Ascending aorta (tissue), 2 donors: ENCODE measurements around the gene PRRC2A. TPM values are rescaled to one million over a fixed set of nuclear protein-coding genes. Genes with fewer than 3 reads are reported as not detected.
A peak's percentile ranks its signal among the peaks of the same experiment; 100 is the strongest.

Experiments
- DNase-seq, 2 donors: peaks; one replicate each; pipeline ENCODE4 v3.0.0-alpha.2; 2019; ENCODE audit warnings: low spot score in 2 of 2
- H3K27ac ChIP-seq, 2 donors: fragments of 200-600 bp; sonication (generic); one replicate each; pipeline ENCODE4 v1.5.1; 2016 to 2017; ENCODE audit warnings: mild to moderate bottlenecking in 1 of 2
- H3K27me3 ChIP-seq: fragments of 200-600 bp; sonication (generic); one replicate; pipeline ENCODE4 v1.5.1; 2017
- H3K36me3 ChIP-seq, 2 donors: fragments of 200-600 bp; sonication (generic); one replicate each; pipeline ENCODE4 v1.5.1; 2016
- H3K4me1 ChIP-seq, 2 donors: fragments of 200-600 bp; sonication (generic); one replicate each; pipeline ENCODE4 v1.5.1; 2016 to 2017; ENCODE audit warnings: mild to moderate bottlenecking in 1 of 2
- H3K4me3 ChIP-seq, 2 donors: fragments of 200-600 bp; sonication (generic); one replicate each; pipeline ENCODE4 v1.5.1; 2016 to 2017; ENCODE audit warnings: mild to moderate bottlenecking in 1 of 2
- H3K9me3 ChIP-seq, 2 donors: fragments of 200-600 bp; sonication (generic); one replicate each; pipeline ENCODE4 v1.5.1; 2016
- intact Hi-C: fragments of 100-400 bp; cut with DNase I; formaldehyde crosslinking; loops from one replicate; pipeline ENCODE4 v1.15.1; 2023
- total RNA-seq: library from RNA; depleted of rRNA; stranded (reverse); fragments of >200 nt; gene quantifications from one replicate; pipeline ENCODE4 v1.1.0, GENCODE V29; 2016
- TF ChIP-seq, protein P1 (sequence below), 3 experiments: fragments of 200-600 bp in 2 of 3; fragments of 450-650 bp in 1 of 3; sonication (generic) in 2 of 3; IDR thresholded peaks; one replicate each; pipeline ENCODE4 v1.5.1; 2016 to 2019; ENCODE audit warnings: antibody characterized with exemption in 3 of 3, mild to moderate bottlenecking in 1 of 3, moderate library complexity in 1 of 3

Gene PRRC2A
- total RNA-seq, 1 donor from 2014 or later = 171 TPM

DNA sequence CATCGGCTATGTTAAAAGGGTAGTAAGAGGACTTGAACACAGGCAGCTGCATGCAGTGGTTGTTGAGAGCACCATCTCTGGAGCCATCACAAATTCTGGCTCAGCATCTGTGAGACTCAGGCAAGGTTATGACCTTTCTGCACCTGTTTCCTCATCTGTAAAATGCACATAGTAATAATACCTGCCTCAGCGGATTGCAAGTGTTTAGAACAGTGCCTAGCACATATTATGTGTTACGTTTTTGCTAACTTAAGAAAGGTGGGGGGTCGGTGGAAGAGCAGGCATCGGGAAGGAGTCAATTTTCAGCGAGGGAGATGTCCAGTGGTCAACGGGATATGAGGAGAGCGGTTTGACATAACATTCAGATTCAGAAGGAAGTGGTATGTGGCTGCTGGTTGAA is 57.4 kb downstream of the PRRC2A start:
- intact Hi-C loops = no loop called here
- Histone ChIP-seq H3K27me3 (no peaks in the 10 kb centered on the region), H3K36me3 (peaks cover 4 to 8% of the 10 kb centered on the region in 2 donors), H3K27ac (no peak overlapping the region), H3K4me1 (peaks cover 2 to 5% of the 10 kb centered on the region in 2 donors), H3K9me3 (no peaks in the 10 kb centered on the region), H3K4me3 (no peak overlapping the region)
- no peak for DNase-seq
- TF ChIP-seq, protein P1, sequence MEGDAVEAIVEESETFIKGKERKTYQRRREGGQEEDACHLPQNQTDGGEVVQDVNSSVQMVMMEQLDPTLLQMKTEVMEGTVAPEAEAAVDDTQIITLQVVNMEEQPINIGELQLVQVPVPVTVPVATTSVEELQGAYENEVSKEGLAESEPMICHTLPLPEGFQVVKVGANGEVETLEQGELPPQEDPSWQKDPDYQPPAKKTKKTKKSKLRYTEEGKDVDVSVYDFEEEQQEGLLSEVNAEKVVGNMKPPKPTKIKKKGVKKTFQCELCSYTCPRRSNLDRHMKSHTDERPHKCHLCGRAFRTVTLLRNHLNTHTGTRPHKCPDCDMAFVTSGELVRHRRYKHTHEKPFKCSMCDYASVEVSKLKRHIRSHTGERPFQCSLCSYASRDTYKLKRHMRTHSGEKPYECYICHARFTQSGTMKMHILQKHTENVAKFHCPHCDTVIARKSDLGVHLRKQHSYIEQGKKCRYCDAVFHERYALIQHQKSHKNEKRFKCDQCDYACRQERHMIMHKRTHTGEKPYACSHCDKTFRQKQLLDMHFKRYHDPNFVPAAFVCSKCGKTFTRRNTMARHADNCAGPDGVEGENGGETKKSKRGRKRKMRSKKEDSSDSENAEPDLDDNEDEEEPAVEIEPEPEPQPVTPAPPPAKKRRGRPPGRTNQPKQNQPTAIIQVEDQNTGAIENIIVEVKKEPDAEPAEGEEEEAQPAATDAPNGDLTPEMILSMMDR (IDR thresholded peaks at IDR 0.05) = no peak

DNA sequence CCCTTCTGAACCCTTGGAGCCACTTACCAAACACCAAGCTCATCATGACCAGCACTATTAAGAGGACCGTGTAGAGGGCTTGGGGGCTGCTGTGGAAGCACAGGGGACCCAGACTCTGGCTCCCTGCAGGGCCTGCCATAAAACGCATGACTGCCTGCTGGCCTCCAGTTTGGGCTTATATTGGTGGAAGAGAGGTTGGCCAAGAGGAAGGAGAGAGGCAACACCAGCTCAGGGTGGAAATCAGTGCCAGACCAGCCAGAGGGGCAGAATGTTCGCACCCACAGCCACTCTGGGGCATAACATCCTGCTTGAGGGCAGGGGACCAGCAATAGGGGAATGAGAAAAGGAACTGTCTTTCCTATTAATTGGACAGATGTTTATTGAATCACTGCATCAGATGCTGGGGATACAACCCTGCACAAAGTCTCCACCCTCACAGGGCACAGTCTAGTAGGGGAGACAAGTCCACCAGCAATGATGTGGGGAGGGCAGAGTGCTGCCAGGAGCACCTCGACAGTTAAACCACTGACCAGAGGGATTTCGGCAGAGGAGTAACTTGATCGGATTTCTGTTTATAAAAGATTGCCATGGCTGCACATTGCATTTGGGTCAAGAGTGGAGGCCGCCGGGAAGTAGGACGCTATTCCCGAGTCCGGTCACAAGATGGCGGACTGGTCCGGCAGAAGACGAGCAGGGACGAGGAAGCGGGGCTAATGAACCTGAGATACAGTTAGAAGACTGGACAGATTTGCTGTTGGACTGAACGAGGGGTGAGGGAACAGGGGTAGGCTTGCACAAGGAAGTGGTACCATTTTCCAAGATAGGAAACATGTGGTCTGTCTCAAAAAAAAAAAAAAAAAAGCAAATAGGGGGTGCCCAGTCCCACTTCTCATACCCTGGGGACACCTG is 60.0 kb downstream of the PRRC2A start, which contains the start of gene LY6G5C:
TSS of gene LY6G5C (minus strand) at position 842 of the 909 bp plus-strand sequence. CDS start at position 148, 694 bp downstream.
- intact Hi-C loops = loop anchor here (1.0 to 5.0 kb wide), 5 partner anchors 48 to 272 kb away; partner anchors contain the start of genes DDAH2 and NEU1
- H3K4me3 ChIP-seq = peak within 1 kb of the TSS; percentile 62 to 86
- peaks cover 0 to 2% of the 10 kb centered on the region in 2 donors for H3K36me3 ChIP-seq
- H3K27ac ChIP-seq = peak within 1 kb of the TSS; percentile 62 to 64
- no peaks in the 10 kb centered on the region for H3K27me3 ChIP-seq
- peaks cover 2 to 5% of the 10 kb centered on the region in 2 donors for H3K4me1 ChIP-seq
- TF ChIP-seq, protein P1 (IDR thresholded peaks at IDR 0.05) = peak; percentile 81 to 83 (median 82)
- DNase-seq = peak; percentile 47 to 91
- no peaks in the 10 kb centered on the region for H3K9me3 ChIP-seq

DNA sequence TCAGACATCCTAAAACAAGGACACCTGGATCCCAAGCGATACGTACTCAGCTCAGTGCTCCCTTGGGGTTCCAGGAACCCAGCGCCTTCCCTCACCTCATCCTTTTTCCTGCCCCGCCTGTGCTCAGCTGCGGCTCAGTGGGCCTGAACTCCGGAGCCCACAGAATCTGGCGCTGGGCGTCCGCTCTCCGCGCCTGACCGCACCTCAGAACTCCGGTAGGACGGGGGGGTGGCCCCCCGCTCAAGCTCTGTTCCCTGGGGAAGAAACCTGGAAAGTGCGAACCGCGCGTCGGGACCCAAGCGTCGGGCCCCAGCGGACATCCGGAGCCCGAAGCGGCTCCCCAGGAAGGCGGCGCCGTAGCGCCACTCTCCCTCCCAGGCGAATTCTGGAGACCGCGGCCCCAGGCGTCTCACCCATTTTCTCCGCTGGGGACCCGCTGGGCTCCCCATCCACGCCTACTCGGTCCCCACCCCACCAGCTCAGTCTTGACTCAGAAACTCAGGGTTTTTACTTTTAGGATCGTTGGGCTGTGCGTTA is 60.7 kb downstream of the PRRC2A start:
- intact Hi-C loops = loop anchor here (2.0 to 5.0 kb wide), 4 partner anchors 48 to 271 kb away; partner anchors contain the start of genes DDAH2 and NEU1
- no peak for DNase-seq
- TF ChIP-seq, protein P1 (IDR thresholded peaks at IDR 0.05) = peak in 2 of 3 experiments; percentile 19 to 24
- peak overlapping the region; percentile 62 to 86 for H3K4me3 ChIP-seq
- H3K4me1 ChIP-seq = peaks cover 2 to 5% of the 10 kb centered on the region in 2 donors
- H3K36me3 ChIP-seq = peaks cover 0 to 4% of the 10 kb centered on the region in 2 donors
- H3K27ac ChIP-seq = peak overlapping the region; percentile 62 to 64
- H3K9me3 ChIP-seq = no peaks in the 10 kb centered on the region
- H3K27me3 ChIP-seq = no peaks in the 10 kb centered on the region

DNA sequence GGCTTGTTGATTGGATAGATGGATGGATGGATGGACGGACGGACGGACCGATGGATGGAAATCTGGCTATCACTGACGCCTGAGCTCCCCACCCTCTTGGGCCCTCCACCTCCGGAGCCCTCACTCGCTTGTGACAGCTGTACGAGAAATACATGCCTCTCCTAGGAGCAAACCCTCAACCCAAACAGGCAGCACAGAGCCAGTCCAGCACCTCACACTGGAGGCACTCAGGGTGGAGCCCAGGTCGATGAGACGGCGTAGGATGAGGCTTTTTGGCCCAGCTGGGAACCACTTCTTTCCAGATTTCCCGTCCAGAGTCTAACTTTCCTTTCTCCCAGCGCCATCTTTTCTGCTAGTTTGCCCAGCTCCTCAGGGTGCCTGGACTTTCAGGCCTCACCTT is 63.1 kb downstream of the PRRC2A start:
- Histone ChIP-seq H3K4me3 (no peak overlapping the region), H3K36me3 (peaks cover 18 to 28% of the 10 kb centered on the region in 2 donors), H3K4me1 (peaks cover 2 to 5% of the 10 kb centered on the region in 2 donors), H3K9me3 (no peaks in the 10 kb centered on the region), H3K27ac (no peak overlapping the region), H3K27me3 (no peaks in the 10 kb centered on the region)
- no peak for DNase-seq
- TF ChIP-seq, protein P1 (IDR thresholded peaks at IDR 0.05) = no peak
- intact Hi-C loops = loop anchor here (5.0 kb wide), 2 partner anchors 89 to 269 kb away; no protein-coding TSS in a partner anchor

DNA sequence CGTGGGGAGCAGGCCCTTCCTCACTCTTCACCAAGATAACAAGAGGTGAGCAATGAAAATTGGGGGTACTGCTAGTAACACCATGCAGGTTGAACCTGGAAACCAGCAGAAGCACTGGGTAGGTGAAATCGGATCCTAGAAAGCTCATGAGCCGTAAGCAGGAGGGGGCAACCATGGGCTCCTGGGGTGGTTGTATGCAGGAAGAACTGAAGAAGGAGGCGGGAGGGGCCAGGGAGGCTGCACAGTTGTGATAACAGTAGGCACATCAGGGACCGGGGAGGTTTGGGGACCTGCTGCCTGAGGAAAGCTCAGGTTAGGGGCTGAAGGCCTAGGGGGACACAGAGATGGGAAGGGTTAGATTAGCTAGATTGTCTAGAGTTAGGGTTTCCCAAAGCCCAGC is 66.0 kb downstream of the PRRC2A start:
- Histone ChIP-seq H3K4me3 (no peak overlapping the region), H3K27ac (no peak overlapping the region), H3K27me3 (no peaks in the 10 kb centered on the region), H3K9me3 (no peaks in the 10 kb centered on the region), H3K36me3 (peaks cover 46 to 57% of the 10 kb centered on the region in 2 donors), H3K4me1 (peaks cover 0 to 2% of the 10 kb centered on the region in 2 donors)
- intact Hi-C loops = no loop called here
- TF ChIP-seq, protein P1 (IDR thresholded peaks at IDR 0.05) = no peak
- no peak for DNase-seq
